GM12878 (cell line): ENCODE measurements around the gene BCOR. TPM values are rescaled to one million over a fixed set of nuclear protein-coding genes. Genes with fewer than 3 reads are reported as not detected.

Source experiments
- ATAC-seq: fragments of 200-7000 bp; cut with Tn5 transposase; 3 replicates; pipeline ENCODE4 v1.9.1; 2020; ENCODE audit warnings: mild to moderate bottlenecking, moderate library complexity
- BruUV-seq: library from RNA; stranded (reverse); fragments of 400-500 nt; replicated peaks from 2 replicates; lab custom pipeline; 2021; lab: Mats Ljungman, UMichigan
- CTCF ChIA-PET: fragments of 300-600 bp; sonication (Branson Sonifier 250); formaldehyde crosslinking; extraction: SDS; loops from one replicate; lab custom pipeline; 2021; ENCODE audit warnings: inconsistent platforms; lab: Yijun Ruan, JAX
- POLR2A ChIA-PET: fragments of 350-600 bp; formaldehyde crosslinking; extraction: SDS; loops from one replicate; lab custom pipeline; 2021; ENCODE audit warnings: inconsistent platforms; lab: Charles Lee
- RAD21 ChIA-PET: fragments of 300-600 bp; sonication (Branson Sonifier 250); formaldehyde crosslinking; loops from one replicate; lab custom pipeline; 2023; ENCODE audit warnings: antibody characterized with exemption; ENCODE audit not compliant: unreplicated experiment; lab: Charles Lee
- SMC1A ChIA-PET: fragments of 300-600 bp; sonication (Branson Sonifier 250); formaldehyde crosslinking; loops from one replicate; lab custom pipeline; 2023; ENCODE audit not compliant: unreplicated experiment, uncharacterized antibody; lab: Charles Lee
- DNase-seq: peaks from one replicate; pipeline ENCODE4 v3.0.0-alpha.2; 2011; ENCODE audit warnings: low read depth, low spot score
- FAIRE-seq: peaks from 3 replicates; lab custom pipeline; 2011; peaks lifted over from hg19 to GRCh38; lab: Jason Lieb, UNC
- H2AFZ ChIP-seq: 2 replicates; pipeline ENCODE4 v1.6.0; 2011; ENCODE audit warnings: low read depth, low read length, control low read depth; ENCODE audit not compliant: control insufficient read depth
- H3K27ac ChIP-seq: 2 replicates; pipeline ENCODE4 v1.5.1; 2011; ENCODE audit warnings: control low read depth; ENCODE audit not compliant: control insufficient read depth, insufficient read depth
- H3K27me3 ChIP-seq, 2 experiments: replicated peaks in 1 of 2; 2 replicates each; pipeline versions ENCODE4 v1.6.0 to v1.6.1; 2011; ENCODE audit warnings: low read length in 1 of 2; ENCODE audit not compliant: control insufficient read depth in 2 of 2, insufficient read depth in 2 of 2
- H3K36me3 ChIP-seq, 2 experiments: 2 replicates each; pipeline ENCODE4 v1.5.1; 2011; ENCODE audit warnings: low read length in 1 of 2; ENCODE audit not compliant: control insufficient read depth in 2 of 2, insufficient read depth in 2 of 2
- H3K4me1 ChIP-seq: 2 replicates; pipeline ENCODE4 v1.6.1; 2011; ENCODE audit warnings: mild to moderate bottlenecking, low read length, moderate library complexity, mixed read lengths; ENCODE audit not compliant: control insufficient read depth, insufficient read depth
- H3K4me2 ChIP-seq: 2 replicates; pipeline ENCODE4 v1.6.0; 2011; ENCODE audit warnings: control low read depth; ENCODE audit not compliant: control insufficient read depth, insufficient read depth
- H3K4me3 ChIP-seq: fragments of 200-600 bp; sonication (generic); 2 replicates; pipeline ENCODE4 v1.5.1; 2016
- H3K79me2 ChIP-seq: 2 replicates; pipeline ENCODE4 v1.6.0; 2011; ENCODE audit warnings: low read length; ENCODE audit not compliant: control insufficient read depth, insufficient read depth
- H3K9ac ChIP-seq: 2 replicates; pipeline ENCODE4 v1.8.0; 2011; ENCODE audit warnings: low read length, control low read depth, mixed read lengths; ENCODE audit not compliant: control insufficient read depth, insufficient read depth
- H3K9me3 ChIP-seq: replicated peaks from 3 replicates; pipeline ENCODE4 v1.5.1; 2011; ENCODE audit warnings: mild to moderate bottlenecking, low read length; ENCODE audit not compliant: control insufficient read depth, insufficient read depth
- H4K20me1 ChIP-seq: 2 replicates; pipeline ENCODE4 v1.6.0; 2011; ENCODE audit not compliant: control insufficient read depth, insufficient read depth
- CHD4 ChIP-seq: fragments of 200-600 bp; sonication (generic); IDR thresholded peaks from 2 replicates; pipeline ENCODE4 v1.6.1; 2016; ENCODE audit warnings: mild to moderate bottlenecking
- GATAD2B ChIP-seq: fragments of 450-650 bp; conservative IDR thresholded peaks from 2 replicates; pipeline ENCODE4 v1.6.1; 2017; ENCODE audit warnings: low read depth, mild to moderate bottlenecking, moderate library complexity
- RCOR1 ChIP-seq: conservative IDR thresholded peaks from 2 replicates; pipeline ENCODE4 v1.6.1; 2012; ENCODE audit warnings: low read depth, low read length, improper control_type of control experiment
- RELA ChIP-seq: fragments of 450-650 bp; IDR thresholded peaks from 2 replicates; pipeline ENCODE4 v1.8.0; 2014; ENCODE audit warnings: borderline replicate concordance; ENCODE audit not compliant: partially characterized antibody
- SUZ12 ChIP-seq: fragments of 200-600 bp; sonication (generic); IDR thresholded peaks from one replicate; pipeline ENCODE4 v1.6.1; 2018; ENCODE audit warnings: antibody characterized with exemption, mild to moderate bottlenecking; ENCODE audit not compliant: unreplicated experiment
- WGBS: methylation state at CpG from one replicate; pipeline ENCODE4 v1.1.6; 2016; ENCODE audit warnings: low lambda C conversion rate; ENCODE audit not compliant: insufficient replicate concordance, insufficient coverage; ENCODE audit errors: missing lambda C conversion rate; 5-methylcytosine and 5-hydroxymethylcytosine counted together
- in situ Hi-C: fragments of 300-500 bp; cut with MboI; formaldehyde crosslinking; loops from 9 replicates; pipeline ENCODE4 v1.14.3; 2018; ENCODE audit warnings: mixed read lengths
- intact Hi-C: fragments of 100-400 bp; cut with micrococcal nuclease; formaldehyde crosslinking; loops from one replicate; pipeline ENCODE4 v1.14.2; 2022; ENCODE audit not compliant: unreplicated experiment
- polyA plus RNA-seq, 11 experiments: library from polyadenylated mRNA; depleted of rRNA in 4 of 11; unstranded in 6 of 11; stranded (reverse) in 5 of 11; fragments of >200 nt; fragmentation: Nextera tagmentation in 4 of 11; fragmentation: Illumina TruSeq in 1 of 11; extraction: Ambion mirVana in 4 of 11; extraction: Trizol in 1 of 11; gene quantifications; 1 replicate in 1 of 11; 2 replicates in 10 of 11; pipeline versions ENCODE4 v1.2.1 to v1.2.3, GENCODE V29; 2011 to 2016; ENCODE audit warnings: inconsistent platforms in 2 of 11, missing spikeins in 2 of 11, low read depth in 1 of 11
- total RNA-seq, 4 experiments: library from RNA; depleted of rRNA in 3 of 4; stranded (reverse); fragments of >200 nt in 3 of 4; fragmentation: Illumina TruSeq in 1 of 4; extraction: Trizol in 1 of 4; gene quantifications; 2 replicates each; pipeline versions ENCODE4 v1.2.1 to v1.2.3, GENCODE V29; 2013 to 2021
- TF ChIP-seq, protein P1 (sequence below): IDR thresholded peaks from 2 replicates; pipeline ENCODE4 v1.6.1; 2012; ENCODE audit warnings: mild to moderate bottlenecking, low read depth, low read length
- TF ChIP-seq, protein P2 (sequence below): fragments of 450-650 bp; formaldehyde crosslinking; IDR thresholded peaks from 2 replicates; pipeline ENCODE4 v1.4.0; 2020; ENCODE audit warnings: mild to moderate bottlenecking, moderate library complexity
- TF ChIP-seq, protein P3 (sequence below): IDR thresholded peaks from 2 replicates; pipeline ENCODE4 v1.6.1; 2011; ENCODE audit warnings: borderline replicate concordance, low read depth, mild to moderate bottlenecking, moderate library complexity, mixed read lengths, low read length; ENCODE audit not compliant: insufficient read depth; ENCODE audit errors: extremely low read length

BCOR gene
- total and polyA plus RNA-seq, 10 of the 15 experiments (the other 5 are each of a cell fraction or from before 2014, with no cell fraction given) = 5.1 to 16.4 (median 10.1) TPM

- DNase-seq = no peak
- SMC1A ChIA-PET = no interaction called here
Measured at GRCh38 chrX:40040686-40041461, 56.9 kb downstream of the BCOR start.

More at GRCh38 chrX:40040686-40041461, 56.9 kb downstream of the BCOR start:
- ChIA-PET RAD21 (no interaction called here), POLR2A (no interaction called here), CTCF (no interaction called here)
- in situ Hi-C loops (no loop called here), intact Hi-C loops (no loop called here)
- Histone ChIP-seq H3K9ac (no peak overlapping the region), H3K27me3 (no peaks in the 10 kb centered on the region), H3K36me3 (no peaks in the 10 kb centered on the region), H3K4me2 (no peak overlapping the region), H3K27ac (no peak overlapping the region), H3K4me1 (no peaks in the 10 kb centered on the region), H3K79me2 (no peaks in the 10 kb centered on the region), H4K20me1 (no peaks in the 10 kb centered on the region), H3K4me3 (no peak overlapping the region), H3K9me3 (peaks cover 2% of the 10 kb centered on the region; the same call in 1 of the 3 replicates), H2AFZ (no peak overlapping the region)
- 38% methylated on average over 4 of the region's 4 CpGs for WGBS
- TF ChIP-seq RCOR1 (no peak), CHD4 (no peak), RELA (no peak), SUZ12 (no peak), GATAD2B (no peak)
- TF ChIP-seq, protein P1, sequence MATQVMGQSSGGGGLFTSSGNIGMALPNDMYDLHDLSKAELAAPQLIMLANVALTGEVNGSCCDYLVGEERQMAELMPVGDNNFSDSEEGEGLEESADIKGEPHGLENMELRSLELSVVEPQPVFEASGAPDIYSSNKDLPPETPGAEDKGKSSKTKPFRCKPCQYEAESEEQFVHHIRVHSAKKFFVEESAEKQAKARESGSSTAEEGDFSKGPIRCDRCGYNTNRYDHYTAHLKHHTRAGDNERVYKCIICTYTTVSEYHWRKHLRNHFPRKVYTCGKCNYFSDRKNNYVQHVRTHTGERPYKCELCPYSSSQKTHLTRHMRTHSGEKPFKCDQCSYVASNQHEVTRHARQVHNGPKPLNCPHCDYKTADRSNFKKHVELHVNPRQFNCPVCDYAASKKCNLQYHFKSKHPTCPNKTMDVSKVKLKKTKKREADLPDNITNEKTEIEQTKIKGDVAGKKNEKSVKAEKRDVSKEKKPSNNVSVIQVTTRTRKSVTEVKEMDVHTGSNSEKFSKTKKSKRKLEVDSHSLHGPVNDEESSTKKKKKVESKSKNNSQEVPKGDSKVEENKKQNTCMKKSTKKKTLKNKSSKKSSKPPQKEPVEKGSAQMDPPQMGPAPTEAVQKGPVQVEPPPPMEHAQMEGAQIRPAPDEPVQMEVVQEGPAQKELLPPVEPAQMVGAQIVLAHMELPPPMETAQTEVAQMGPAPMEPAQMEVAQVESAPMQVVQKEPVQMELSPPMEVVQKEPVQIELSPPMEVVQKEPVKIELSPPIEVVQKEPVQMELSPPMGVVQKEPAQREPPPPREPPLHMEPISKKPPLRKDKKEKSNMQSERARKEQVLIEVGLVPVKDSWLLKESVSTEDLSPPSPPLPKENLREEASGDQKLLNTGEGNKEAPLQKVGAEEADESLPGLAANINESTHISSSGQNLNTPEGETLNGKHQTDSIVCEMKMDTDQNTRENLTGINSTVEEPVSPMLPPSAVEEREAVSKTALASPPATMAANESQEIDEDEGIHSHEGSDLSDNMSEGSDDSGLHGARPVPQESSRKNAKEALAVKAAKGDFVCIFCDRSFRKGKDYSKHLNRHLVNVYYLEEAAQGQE = no peak
- TF ChIP-seq, protein P2, sequence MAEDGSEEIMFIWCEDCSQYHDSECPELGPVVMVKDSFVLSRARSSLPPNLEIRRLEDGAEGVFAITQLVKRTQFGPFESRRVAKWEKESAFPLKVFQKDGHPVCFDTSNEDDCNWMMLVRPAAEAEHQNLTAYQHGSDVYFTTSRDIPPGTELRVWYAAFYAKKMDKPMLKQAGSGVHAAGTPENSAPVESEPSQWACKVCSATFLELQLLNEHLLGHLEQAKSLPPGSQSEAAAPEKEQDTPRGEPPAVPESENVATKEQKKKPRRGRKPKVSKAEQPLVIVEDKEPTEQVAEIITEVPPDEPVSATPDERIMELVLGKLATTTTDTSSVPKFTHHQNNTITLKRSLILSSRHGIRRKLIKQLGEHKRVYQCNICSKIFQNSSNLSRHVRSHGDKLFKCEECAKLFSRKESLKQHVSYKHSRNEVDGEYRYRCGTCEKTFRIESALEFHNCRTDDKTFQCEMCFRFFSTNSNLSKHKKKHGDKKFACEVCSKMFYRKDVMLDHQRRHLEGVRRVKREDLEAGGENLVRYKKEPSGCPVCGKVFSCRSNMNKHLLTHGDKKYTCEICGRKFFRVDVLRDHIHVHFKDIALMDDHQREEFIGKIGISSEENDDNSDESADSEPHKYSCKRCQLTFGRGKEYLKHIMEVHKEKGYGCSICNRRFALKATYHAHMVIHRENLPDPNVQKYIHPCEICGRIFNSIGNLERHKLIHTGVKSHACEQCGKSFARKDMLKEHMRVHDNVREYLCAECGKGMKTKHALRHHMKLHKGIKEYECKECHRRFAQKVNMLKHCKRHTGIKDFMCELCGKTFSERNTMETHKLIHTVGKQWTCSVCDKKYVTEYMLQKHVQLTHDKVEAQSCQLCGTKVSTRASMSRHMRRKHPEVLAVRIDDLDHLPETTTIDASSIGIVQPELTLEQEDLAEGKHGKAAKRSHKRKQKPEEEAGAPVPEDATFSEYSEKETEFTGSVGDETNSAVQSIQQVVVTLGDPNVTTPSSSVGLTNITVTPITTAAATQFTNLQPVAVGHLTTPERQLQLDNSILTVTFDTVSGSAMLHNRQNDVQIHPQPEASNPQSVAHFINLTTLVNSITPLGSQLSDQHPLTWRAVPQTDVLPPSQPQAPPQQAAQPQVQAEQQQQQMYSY (CRISPR knock-in tag) = no peak
- TF ChIP-seq, protein P3, sequence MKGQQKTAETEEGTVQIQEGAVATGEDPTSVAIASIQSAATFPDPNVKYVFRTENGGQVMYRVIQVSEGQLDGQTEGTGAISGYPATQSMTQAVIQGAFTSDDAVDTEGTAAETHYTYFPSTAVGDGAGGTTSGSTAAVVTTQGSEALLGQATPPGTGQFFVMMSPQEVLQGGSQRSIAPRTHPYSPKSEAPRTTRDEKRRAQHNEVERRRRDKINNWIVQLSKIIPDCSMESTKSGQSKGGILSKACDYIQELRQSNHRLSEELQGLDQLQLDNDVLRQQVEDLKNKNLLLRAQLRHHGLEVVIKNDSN = no peak
- no peak for FAIRE-seq
- no TSS peak for BruUV-seq
- ATAC-seq = no peak
